ENCODE measurements around the gene TSPAN18.

- TF ChIP-seq HDAC2 (IDR thresholded peaks at IDR 0.05; ENCODE audit: borderline replicate concordance in 1 of 2, low read depth in 2 of 2, low read length in 2 of 2) (no peak), CTCF (IDR thresholded peaks at IDR 0.05; ENCODE audit: control extremely low read depth in 1 of 3, insufficient read depth in 1 of 3, low read depth in 1 of 3, low read length in 3 of 3) (no peak), SP4 (IDR thresholded peaks at IDR 0.05; ENCODE audit: low read length) (no peak), RXRA (IDR thresholded peaks at IDR 0.05; ENCODE audit: insufficient read depth, low read depth, low read length) (no peak), MAX (IDR thresholded peaks at IDR 0.05) (no peak), CEBPB (IDR thresholded peaks at IDR 0.05; ENCODE audit: low read depth, low read length) (no peak), SIN3A (conservative IDR thresholded peaks at IDR 0.05 in 1 of 2, IDR thresholded peaks at IDR 0.05 in 1 of 2; ENCODE audit: low read depth in 1 of 2, low read length in 2 of 2) (no peak), NRF1 (IDR thresholded peaks at IDR 0.05; ENCODE audit: low read depth, low read length) (no peak), GABPA (IDR thresholded peaks at IDR 0.05; ENCODE audit: borderline replicate concordance, insufficient read depth, low read length) (no peak), CHD7 (IDR thresholded peaks at IDR 0.05; ENCODE audit: insufficient replicate concordance, low read length) (no peak), POLR2A (IDR thresholded peaks at IDR 0.05; ENCODE audit: control extremely low read depth in 1 of 2, low read depth in 2 of 2, low read length in 2 of 2) (no peak), KDM1A (IDR thresholded peaks at IDR 0.05; ENCODE audit: borderline replicate concordance, low read length) (no peak), KDM5A (IDR thresholded peaks at IDR 0.05; ENCODE audit: low read length) (no peak)
Measured at GRCh38 chr11:44893308-44893822, 166.6 kb downstream of the TSPAN18 start.
